Vagina (tissue), 2 donors: Measurements from ENCODE around the gene ABCA3.

Source experiments
- POLR2A ChIP-seq, 2 donors: fragments of 450-650 bp; IDR thresholded peaks; one replicate each; pipeline ENCODE4 v1.6.1; 2017; ENCODE audit warnings: antibody characterized with exemption in 2 of 2, mild to moderate bottlenecking in 2 of 2, moderate library complexity in 2 of 2
- POLR2AphosphoS5 ChIP-seq, 2 donors: sonication (generic); formaldehyde crosslinking; IDR thresholded peaks; one replicate each; pipeline ENCODE4 v1.9.0; 2017; ENCODE audit warnings: antibody characterized with exemption in 2 of 2, mild to moderate bottlenecking in 2 of 2, low read depth in 1 of 2; ENCODE audit not compliant: insufficient read depth in 1 of 2
- TF ChIP-seq, protein P1 (sequence below), 3 experiments: fragments of 450-650 bp in 2 of 3; fragments of 200-600 bp in 1 of 3; sonication (generic) in 1 of 3; IDR thresholded peaks; one replicate each; pipeline ENCODE4 v1.5.1; 2017 to 2019; ENCODE audit warnings: antibody characterized with exemption in 3 of 3, mild to moderate bottlenecking in 2 of 3, moderate library complexity in 2 of 3

DNA sequence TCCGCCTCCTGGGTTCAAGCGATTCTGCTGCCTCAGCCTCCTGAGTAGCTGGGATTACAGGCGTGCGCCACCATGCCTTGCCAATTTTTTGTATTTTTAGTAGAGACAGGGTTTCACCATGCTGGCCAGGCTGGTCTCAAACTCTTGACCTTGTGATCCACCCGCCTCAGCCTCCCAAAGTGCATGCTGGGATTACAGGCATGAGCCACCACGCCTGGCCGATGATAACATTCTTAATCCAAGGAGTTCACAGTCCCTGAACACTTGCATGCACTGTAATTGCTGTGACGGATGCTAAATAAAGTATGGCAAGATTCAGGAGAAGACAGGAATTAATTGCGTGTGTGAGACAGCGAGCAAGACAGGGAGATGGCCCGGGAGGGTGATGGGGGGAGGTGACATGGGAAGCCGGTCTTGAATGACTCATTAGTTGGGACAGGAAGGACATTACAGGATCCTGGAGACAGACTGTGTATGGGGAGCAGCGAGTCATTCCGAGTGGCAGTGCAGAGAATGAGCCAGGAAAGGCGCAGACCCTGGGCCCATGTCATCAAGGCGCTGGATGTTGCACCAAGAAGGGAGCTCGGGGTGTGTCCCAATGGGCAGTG is 6.7 kb downstream of the ABCA3 start:
- TF ChIP-seq POLR2AphosphoS5 (IDR thresholded peaks at IDR 0.05; ENCODE audit: insufficient read depth in 1 of 2, low read depth in 1 of 2) (no peak), POLR2A (IDR thresholded peaks at IDR 0.05) (no peak)
- TF ChIP-seq, protein P1, sequence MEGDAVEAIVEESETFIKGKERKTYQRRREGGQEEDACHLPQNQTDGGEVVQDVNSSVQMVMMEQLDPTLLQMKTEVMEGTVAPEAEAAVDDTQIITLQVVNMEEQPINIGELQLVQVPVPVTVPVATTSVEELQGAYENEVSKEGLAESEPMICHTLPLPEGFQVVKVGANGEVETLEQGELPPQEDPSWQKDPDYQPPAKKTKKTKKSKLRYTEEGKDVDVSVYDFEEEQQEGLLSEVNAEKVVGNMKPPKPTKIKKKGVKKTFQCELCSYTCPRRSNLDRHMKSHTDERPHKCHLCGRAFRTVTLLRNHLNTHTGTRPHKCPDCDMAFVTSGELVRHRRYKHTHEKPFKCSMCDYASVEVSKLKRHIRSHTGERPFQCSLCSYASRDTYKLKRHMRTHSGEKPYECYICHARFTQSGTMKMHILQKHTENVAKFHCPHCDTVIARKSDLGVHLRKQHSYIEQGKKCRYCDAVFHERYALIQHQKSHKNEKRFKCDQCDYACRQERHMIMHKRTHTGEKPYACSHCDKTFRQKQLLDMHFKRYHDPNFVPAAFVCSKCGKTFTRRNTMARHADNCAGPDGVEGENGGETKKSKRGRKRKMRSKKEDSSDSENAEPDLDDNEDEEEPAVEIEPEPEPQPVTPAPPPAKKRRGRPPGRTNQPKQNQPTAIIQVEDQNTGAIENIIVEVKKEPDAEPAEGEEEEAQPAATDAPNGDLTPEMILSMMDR (IDR thresholded peaks at IDR 0.05) = no peak
